GM19035 (cell line): ENCODE data around the gene SEPTIN3.

Experiments used
- ATAC-seq: cut with Tn5 transposase; IDR thresholded peaks from one replicate; pipeline ENCODE4 v1.9.1; 2021; ENCODE audit not compliant: unreplicated experiment

SEPTIN3 gene

DNA sequence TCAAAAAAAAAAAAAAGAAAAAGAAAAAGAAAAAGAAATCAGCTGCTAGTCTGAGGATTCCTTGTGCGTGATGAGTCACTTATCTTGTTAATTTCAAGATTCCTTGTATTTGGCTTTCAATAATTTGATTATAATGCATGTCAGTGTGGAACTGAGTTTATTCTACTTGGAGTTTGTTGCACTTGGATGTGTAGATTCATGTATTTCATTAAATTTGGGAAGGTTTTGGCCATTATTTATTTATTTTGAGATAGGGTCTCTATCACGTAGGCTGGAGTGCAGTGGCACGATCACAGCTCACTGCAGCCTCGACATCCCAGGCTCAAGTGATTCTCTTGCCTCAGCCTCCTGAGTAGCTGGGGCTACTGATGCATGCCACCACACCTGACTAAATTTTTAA, 44.1 kb downstream of the SEPTIN3 start:
- no peak for ATAC-seq

DNA sequence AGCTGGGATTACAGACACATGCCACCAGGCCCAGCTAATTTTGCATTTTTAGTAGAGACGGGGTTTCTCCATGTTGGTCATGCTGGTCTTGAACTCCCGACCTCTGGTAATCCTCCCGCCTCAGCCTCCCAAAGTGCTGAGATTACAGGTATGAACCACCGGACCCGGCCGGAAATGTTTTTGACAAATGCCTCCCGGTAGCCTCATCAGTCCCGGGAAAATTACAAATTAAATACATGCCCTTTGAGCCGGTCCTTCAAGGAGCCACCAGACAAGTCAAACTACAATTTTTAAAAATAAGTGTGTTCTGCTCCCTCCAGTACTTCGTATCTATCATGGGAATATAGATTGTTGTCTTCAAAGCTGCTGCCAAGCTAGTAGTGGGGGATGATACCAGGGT, 46.9 kb downstream of the SEPTIN3 start:
- ATAC-seq, result no peak

DNA sequence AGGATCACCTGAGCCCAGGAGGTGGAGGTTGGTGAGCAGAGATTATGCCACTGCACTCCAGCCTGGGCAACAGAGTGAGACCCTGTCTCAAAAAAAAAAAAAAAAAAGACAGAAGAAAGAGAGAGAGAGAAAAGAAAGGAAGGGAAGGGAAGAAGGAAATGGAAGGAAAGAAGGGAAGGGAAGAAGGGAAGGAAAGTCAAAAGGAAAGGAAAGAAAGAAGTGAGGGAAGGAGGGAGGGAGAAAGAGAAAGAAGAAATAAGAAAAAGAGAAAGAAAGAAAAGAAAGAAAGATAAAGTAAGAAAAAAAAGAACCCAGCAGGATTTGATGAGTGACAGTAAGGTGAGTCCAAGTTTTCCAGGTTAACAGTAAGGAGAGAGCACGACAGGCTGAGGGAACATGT, 49.0 kb downstream of the SEPTIN3 start:
- ATAC-seq, result no peak
